HepG2 (cell line): ENCODE measurements around the gene GATB. TPM values are rescaled to one million over a fixed set of nuclear protein-coding genes. Genes with fewer than 3 reads are reported as not detected.

Experiments used
- ATAC-seq: fragments of 200-7000 bp; cut with Tn5 transposase; 3 replicates; pipeline ENCODE4 v1.9.1; 2020; ENCODE audit warnings: mild to moderate bottlenecking, moderate library complexity
- BruUV-seq: library from RNA; stranded (reverse); fragments of 400-500 nt; replicated peaks from 2 replicates; lab custom pipeline; 2021; lab: Mats Ljungman, UMichigan
- CTCF ChIA-PET: fragments of 300-600 bp; formaldehyde crosslinking; extraction: SDS; loops from one replicate; lab custom pipeline; 2021; ENCODE audit warnings: low total read pairs, inconsistent platforms, low intra/inter-chr PET ratio; lab: Yijun Ruan, JAX
- POLR2A ChIA-PET: fragments of 350-600 bp; sonication (Branson Sonifier 250); formaldehyde crosslinking; loops from one replicate; lab custom pipeline; 2020; ENCODE audit warnings: antibody characterized with exemption, inconsistent platforms; lab: Yijun Ruan, JAX
- DNase-seq: peaks from one replicate; pipeline ENCODE4 v3.0.0-alpha.2; 2015; ENCODE audit warnings: low spot score
- FAIRE-seq: peaks from 3 replicates; lab custom pipeline; 2011; peaks lifted over from hg19 to GRCh38; lab: Jason Lieb, UNC
- H2AFZ ChIP-seq: one replicate; pipeline ENCODE4 v1.6.1; 2011; ENCODE audit warnings: low read length, inconsistent platforms
- H3K27ac ChIP-seq: fragments of 300-600 bp; 3 replicates; pipeline ENCODE4 v1.8.0; 2011; ENCODE audit warnings: mixed run types, mild to moderate bottlenecking, mixed read lengths, low read length, inconsistent platforms; ENCODE audit not compliant: insufficient read depth; ENCODE audit errors: extremely low read length
- H3K27me3 ChIP-seq, 2 experiments: fragments of 200-600 bp in 1 of 2; 2 replicates in 1 of 2; 3 replicates in 1 of 2; pipeline versions ENCODE4 v1.6.0 to v1.8.0; 2011; ENCODE audit warnings: low read length in 2 of 2, mild to moderate bottlenecking in 2 of 2, moderate library complexity in 2 of 2, inconsistent platforms in 1 of 2; ENCODE audit not compliant: insufficient read depth in 2 of 2, control insufficient read depth in 1 of 2
- H3K36me3 ChIP-seq, 2 experiments: fragments of 200-600 bp in 1 of 2; replicated peaks in 1 of 2; 2 replicates in 1 of 2; 3 replicates in 1 of 2; pipeline versions ENCODE4 v1.5.1 to v1.8.0; 2011; ENCODE audit warnings: low read length in 2 of 2, inconsistent platforms in 1 of 2; ENCODE audit not compliant: insufficient read depth in 2 of 2, control insufficient read depth in 1 of 2
- H3K4me1 ChIP-seq: 2 replicates; pipeline ENCODE4 v1.5.1; 2012; ENCODE audit warnings: low read length, inconsistent platforms; ENCODE audit not compliant: insufficient read depth
- H3K4me2 ChIP-seq: 2 replicates; pipeline ENCODE4 v1.6.0; 2011; ENCODE audit warnings: low read depth, low read length, inconsistent platforms
- H3K4me3 ChIP-seq, 3 experiments: fragments of 200-600 bp in 1 of 3; sonication (generic), shearing (Covaris generic) in 1 of 3; replicated peaks in 1 of 3; 2 replicates each; pipeline ENCODE4 v1.5.1; 2011 to 2016; ENCODE audit warnings: low read length in 3 of 3, inconsistent platforms in 2 of 3, low read depth in 2 of 3, mild to moderate bottlenecking in 2 of 3, control low read depth in 1 of 3, mixed read lengths in 1 of 3; ENCODE audit not compliant: insufficient read depth in 1 of 3
- H3K79me2 ChIP-seq: one replicate; pipeline ENCODE4 v1.6.1; 2011; ENCODE audit warnings: low read length, inconsistent platforms; ENCODE audit not compliant: insufficient read depth
- H3K9ac ChIP-seq: 2 replicates; pipeline ENCODE4 v1.6.0; 2011; ENCODE audit warnings: mild to moderate bottlenecking, low read depth, low read length, inconsistent platforms; ENCODE audit not compliant: insufficient read depth
- H3K9me3 ChIP-seq: 2 replicates; pipeline ENCODE4 v1.5.1; 2012; ENCODE audit warnings: mild to moderate bottlenecking, low read length
- H4K20me1 ChIP-seq: 2 replicates; pipeline ENCODE4 v1.6.0; 2011; ENCODE audit warnings: inconsistent platforms, mild to moderate bottlenecking, low read length, moderate library complexity; ENCODE audit not compliant: insufficient read depth
- EHMT2 ChIP-seq: fragments of 200-600 bp; sonication (generic); IDR thresholded peaks from 2 replicates; pipeline ENCODE4 v1.7.0; 2017; ENCODE audit warnings: antibody characterized with exemption, low read depth, low read length, borderline replicate concordance
- FOXK1 ChIP-seq: sonication (generic); formaldehyde crosslinking; IDR thresholded peaks from 2 replicates; pipeline ENCODE4 v1.4.0; 2020; ENCODE audit warnings: low read depth, missing genetic modification reagents, borderline replicate concordance
- MAX ChIP-seq: IDR thresholded peaks from 2 replicates; pipeline ENCODE4 v1.6.1; 2012; ENCODE audit warnings: inconsistent platforms
- ZFX ChIP-seq: sonication (generic); formaldehyde crosslinking; IDR thresholded peaks from 2 replicates; pipeline ENCODE4 v1.4.0; 2020; ENCODE audit warnings: mild to moderate bottlenecking, low read depth, missing genetic modification reagents, moderate library complexity
- ZNF577 ChIP-seq: sonication (generic); formaldehyde crosslinking; IDR thresholded peaks from 2 replicates; pipeline ENCODE4 v1.4.0; 2020; ENCODE audit warnings: mild to moderate bottlenecking, low read depth, missing genetic modification reagents, borderline replicate concordance
- ZNF776 ChIP-seq: sonication (generic); formaldehyde crosslinking; IDR thresholded peaks from 2 replicates; pipeline ENCODE4 v1.4.0; 2020; ENCODE audit warnings: mild to moderate bottlenecking, missing genetic modification reagents
- ZSCAN31 ChIP-seq: sonication (generic); formaldehyde crosslinking; IDR thresholded peaks from 2 replicates; pipeline ENCODE4 v1.5.0; 2020; ENCODE audit warnings: low read depth, mild to moderate bottlenecking, missing genetic modification reagents
- WGBS: methylation state at CpG from one replicate; pipeline ENCODE4 v1.1.6; 2017; ENCODE audit warnings: low lambda C conversion rate; 5-methylcytosine and 5-hydroxymethylcytosine counted together
- in situ Hi-C: cut with HindIII; loops from 2 replicates; pipeline ENCODE4 v1.10.0; 2017; ENCODE audit warnings: low pct_unique_long_range_greater_than_20kb; ENCODE audit not compliant: extremely low pct_ligation_motif_present
- intact Hi-C: fragments of 100-400 bp; cut with micrococcal nuclease; formaldehyde crosslinking; loops from one replicate; pipeline ENCODE4 v1.10.0; 2022; ENCODE audit not compliant: unreplicated experiment
- polyA plus RNA-seq, 8 experiments: library from polyadenylated mRNA; depleted of rRNA in 3 of 8; stranded (reverse) in 7 of 8; unstranded in 1 of 8; fragments of >200 nt; fragmentation: Illumina TruSeq in 4 of 8; extraction: Trizol in 4 of 8; gene quantifications; 2 replicates each; pipeline versions ENCODE4 v1.2.1 to v1.2.3, GENCODE V29; 2011 to 2016; ENCODE audit warnings: low read depth in 4 of 8, missing spikeins in 1 of 8, mixed read lengths in 1 of 8; ENCODE audit not compliant: insufficient read depth in 1 of 8
- total RNA-seq, 5 experiments: library from RNA; depleted of rRNA; stranded (reverse); fragments of >200 nt; fragmentation: Illumina TruSeq; extraction: Trizol; gene quantifications; 2 replicates each; pipeline ENCODE4 v1.2.3, GENCODE V29; 2016; ENCODE audit warnings: low read depth in 1 of 5
- TF ChIP-seq, protein P1 (sequence below): sonication (generic); formaldehyde crosslinking; IDR thresholded peaks from 2 replicates; pipeline ENCODE4 v1.4.0; 2020; ENCODE audit warnings: missing genetic modification reagents
- TF ChIP-seq, protein P2 (sequence below): sonication (generic); formaldehyde crosslinking; IDR thresholded peaks from 2 replicates; pipeline ENCODE4 v1.5.0; 2020; ENCODE audit warnings: mild to moderate bottlenecking, missing genetic modification reagents, borderline replicate concordance

The GATB gene
- total and polyA plus RNA-seq, 2 of the 13 experiments (the other 11 are each of a cell fraction or from before 2014, with no cell fraction given), result 32.3 to 32.4 TPM

DNA sequence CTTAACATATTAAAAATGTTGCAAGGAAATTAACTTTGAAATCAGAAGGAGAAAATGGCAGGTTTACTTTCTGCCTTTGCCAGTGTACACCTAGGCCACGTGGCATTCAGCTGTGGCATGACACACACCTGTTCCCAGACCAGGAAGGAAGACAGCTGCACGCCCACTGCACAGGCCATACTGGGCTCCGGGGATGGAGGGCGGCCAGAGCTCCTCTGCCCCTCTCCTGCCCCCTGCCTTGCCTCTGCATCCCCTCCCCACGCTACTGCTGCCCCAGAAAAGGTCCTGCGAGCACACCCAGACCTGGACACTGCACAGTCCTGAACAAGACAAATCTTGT, 68.4 kb downstream of the GATB start:
- H3K27ac ChIP-seq, result no peak overlapping the region
- H3K27me3 ChIP-seq, result no peaks in the 10 kb centered on the region
- H3K36me3 ChIP-seq, result peaks cover 4 to 17% of the 10 kb centered on the region in 2 experiments; a peak in 3 of 5 replicates
- intact Hi-C loops, result no loop called here
- H3K79me2 ChIP-seq, result no peaks in the 10 kb centered on the region
- BruUV-seq, result no TSS peak
- H3K4me2 ChIP-seq, result no peak overlapping the region
- no peak for FAIRE-seq
- CTCF ChIA-PET, result no interaction called here
- H4K20me1 ChIP-seq, result no peaks in the 10 kb centered on the region
- POLR2A ChIA-PET, result no interaction called here
- H3K4me1 ChIP-seq, result no peaks in the 10 kb centered on the region
- H3K9ac ChIP-seq, result no peak overlapping the region
- no peak; the same call in 1 of the 3 replicates for ATAC-seq
- H3K4me3 ChIP-seq, result no peak overlapping the region
- in situ Hi-C loops, result no loop called here
- no peak for DNase-seq
- 92% methylated on average over 4 of the region's 6 CpGs for WGBS
- no peak for TF ChIP-seq ZNF577
- TF ChIP-seq ZSCAN31 (CRISPR knock-in tag), result no peak
- H3K9me3 ChIP-seq, result no peaks in the 10 kb centered on the region
- no peak overlapping the region for H2AFZ ChIP-seq

DNA sequence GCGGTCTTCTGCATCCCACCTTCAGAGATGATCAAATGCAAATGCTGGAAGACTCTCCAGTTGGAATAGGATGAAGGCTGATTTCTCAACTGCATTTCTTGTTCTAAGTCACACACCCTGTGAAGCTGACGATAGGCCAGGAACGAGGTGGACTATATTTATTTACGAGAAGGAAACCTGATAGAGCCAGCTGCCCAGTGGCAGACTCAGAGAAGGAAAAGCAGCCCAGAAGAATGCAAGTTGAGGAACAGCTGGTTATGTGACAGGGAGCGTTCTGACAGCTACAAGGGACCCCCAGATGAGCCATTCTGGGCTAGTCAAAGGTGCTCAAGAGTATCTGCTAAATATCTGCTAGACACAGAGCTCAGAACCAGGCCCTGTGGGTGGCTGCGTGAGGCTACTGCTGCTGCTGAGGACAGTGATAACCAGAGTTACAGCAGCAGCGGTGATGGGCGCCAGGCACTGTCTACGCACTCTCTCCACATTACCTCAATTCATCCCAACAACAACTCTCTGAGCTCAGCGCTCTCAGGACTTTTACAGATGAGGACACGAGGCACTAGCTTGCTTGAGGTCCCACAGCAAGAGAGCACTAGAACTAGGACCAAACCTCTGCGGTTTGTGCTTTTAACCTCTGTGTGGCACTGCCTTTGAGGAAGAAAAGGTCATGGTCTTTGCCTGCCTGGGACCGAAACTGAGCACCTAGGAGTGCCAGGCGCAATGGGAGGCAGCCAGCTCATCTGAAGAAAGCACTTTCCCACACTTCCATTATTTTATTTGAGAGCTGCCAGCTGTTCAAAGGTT, 69.0 kb downstream of the GATB start:
- DNase-seq (no peak), ATAC-seq (no peak), FAIRE-seq (no peak)
- Histone ChIP-seq H3K79me2 (no peaks in the 10 kb centered on the region), H3K27me3 (no peaks in the 10 kb centered on the region), H3K4me1 (no peaks in the 10 kb centered on the region), H3K9ac (no peak overlapping the region), H3K4me3 (no peak overlapping the region), H2AFZ (no peak overlapping the region), H4K20me1 (no peaks in the 10 kb centered on the region), H3K36me3 (peaks cover 4 to 21% of the 10 kb centered on the region in 2 experiments; a peak in 4 of 5 replicates), H3K4me2 (no peak overlapping the region), H3K27ac (no peak overlapping the region), H3K9me3 (no peaks in the 10 kb centered on the region)
- WGBS, result 83% methylated on average over 11 of the region's 14 CpGs
- intact Hi-C loops, result no loop called here
- in situ Hi-C loops, result no loop called here
- ChIA-PET POLR2A (no interaction called here), CTCF (no interaction called here)
- no TSS peak for BruUV-seq
- TF ChIP-seq FOXK1 (CRISPR knock-in tag) (no peak), ZNF776 (CRISPR knock-in tag) (no peak), MAX (no peak), EHMT2 (no peak), ZFX (CRISPR knock-in tag) (no peak)
- TF ChIP-seq, protein P1, sequence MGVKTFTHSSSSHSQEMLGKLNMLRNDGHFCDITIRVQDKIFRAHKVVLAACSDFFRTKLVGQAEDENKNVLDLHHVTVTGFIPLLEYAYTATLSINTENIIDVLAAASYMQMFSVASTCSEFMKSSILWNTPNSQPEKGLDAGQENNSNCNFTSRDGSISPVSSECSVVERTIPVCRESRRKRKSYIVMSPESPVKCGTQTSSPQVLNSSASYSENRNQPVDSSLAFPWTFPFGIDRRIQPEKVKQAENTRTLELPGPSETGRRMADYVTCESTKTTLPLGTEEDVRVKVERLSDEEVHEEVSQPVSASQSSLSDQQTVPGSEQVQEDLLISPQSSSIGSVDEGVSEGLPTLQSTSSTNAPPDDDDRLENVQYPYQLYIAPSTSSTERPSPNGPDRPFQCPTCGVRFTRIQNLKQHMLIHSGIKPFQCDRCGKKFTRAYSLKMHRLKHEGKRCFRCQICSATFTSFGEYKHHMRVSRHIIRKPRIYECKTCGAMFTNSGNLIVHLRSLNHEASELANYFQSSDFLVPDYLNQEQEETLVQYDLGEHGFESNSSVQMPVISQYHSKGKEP, result no peak
- TF ChIP-seq, protein P2, sequence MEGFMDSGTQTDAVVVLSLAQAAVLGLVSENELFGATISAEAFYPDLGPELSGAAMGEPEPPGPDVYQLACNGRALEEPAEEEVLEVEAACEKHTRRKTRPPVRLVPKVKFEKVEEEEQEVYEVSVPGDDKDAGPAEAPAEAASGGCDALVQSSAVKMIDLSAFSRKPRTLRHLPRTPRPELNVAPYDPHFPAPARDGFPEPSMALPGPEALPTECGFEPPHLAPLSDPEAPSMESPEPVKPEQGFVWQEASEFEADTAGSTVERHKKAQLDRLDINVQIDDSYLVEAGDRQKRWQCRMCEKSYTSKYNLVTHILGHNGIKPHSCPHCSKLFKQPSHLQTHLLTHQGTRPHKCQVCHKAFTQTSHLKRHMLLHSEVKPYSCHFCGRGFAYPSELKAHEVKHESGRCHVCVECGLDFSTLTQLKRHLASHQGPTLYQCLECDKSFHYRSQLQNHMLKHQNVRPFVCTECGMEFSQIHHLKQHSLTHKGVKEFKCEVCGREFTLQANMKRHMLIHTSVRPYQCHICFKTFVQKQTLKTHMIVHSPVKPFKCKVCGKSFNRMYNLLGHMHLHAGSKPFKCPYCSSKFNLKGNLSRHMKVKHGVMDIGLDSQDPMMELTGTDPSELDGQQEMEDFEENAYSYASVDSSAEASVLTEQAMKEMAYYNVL (CRISPR knock-in tag), result no peak
